Measurements from ENCODE around the gene ARL8A. TPM values are rescaled to one million over a fixed set of nuclear protein-coding genes. Genes with fewer than 3 reads are reported as not detected.

Gene ARL8A
- polyA plus RNA-seq, 1 donor (not counting 4 experiments of a cell fraction or from before 2014, with no cell fraction given), result 58.6 TPM

DNA sequence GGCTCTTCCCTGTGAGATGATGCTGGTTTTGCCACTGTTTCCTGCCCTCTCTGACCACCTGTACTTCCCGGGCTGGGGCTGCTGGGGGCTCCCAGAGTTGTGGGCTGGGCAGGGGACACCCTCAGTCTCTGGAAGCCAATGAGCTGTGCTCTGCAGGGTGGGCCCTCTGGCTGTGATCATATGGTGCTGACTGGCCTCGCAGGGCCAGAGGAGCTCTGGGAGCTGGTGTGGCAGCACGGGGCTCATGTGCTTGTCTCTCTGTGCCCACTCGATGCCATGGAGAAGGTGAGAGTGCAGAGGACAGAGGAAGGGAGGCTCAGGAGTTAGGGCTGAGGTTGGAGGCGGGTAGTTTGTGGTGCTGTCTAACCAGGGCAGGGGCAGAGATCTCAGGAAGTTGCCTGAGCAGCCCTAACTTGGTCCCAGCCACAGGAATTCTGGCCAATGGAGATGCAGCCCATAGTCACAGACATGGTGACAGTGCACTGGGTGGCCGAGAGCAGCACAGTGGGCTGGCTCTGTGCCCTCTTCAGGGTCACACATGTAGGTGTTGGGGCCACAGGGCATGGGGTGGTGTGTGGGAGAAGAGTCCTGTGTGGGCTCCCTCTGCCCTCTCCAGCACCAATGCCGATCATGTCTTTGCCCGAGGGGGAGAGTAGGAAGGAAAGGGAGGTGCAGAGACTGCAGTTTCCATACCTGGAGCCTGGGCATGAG, 43.3 kb upstream of the ARL8A start:
- H3K4me3 ChIP-seq (ENCODE audit: control insufficient read depth in 2 of 3, extremely low read depth in 1 of 3, insufficient read depth in 2 of 3, low read depth in 1 of 3, low read length in 3 of 3), result no peak overlapping the region
- dilution Hi-C loops (cut with MboI; ENCODE audit: extremely low pct_ligation_motif_present, low sequenced_read_pairs), result no loop called here
- FAIRE-seq, result no peak
- no peaks in the 10 kb centered on the region for H3K79me2 ChIP-seq (ENCODE audit: control insufficient read depth, insufficient read depth, low read length)
- H4K20me1 ChIP-seq (ENCODE audit: control insufficient read depth, extremely low read depth, insufficient read depth, low read length), result peaks cover under 1% of the 10 kb centered on the region
- H3K27ac ChIP-seq (ENCODE audit: control insufficient read depth, insufficient read depth, low read length), result no peak overlapping the region
- TF ChIP-seq EZH2 (IDR thresholded peaks at IDR 0.05; ENCODE audit: low read length), result no peak
- TF ChIP-seq, protein P1, sequence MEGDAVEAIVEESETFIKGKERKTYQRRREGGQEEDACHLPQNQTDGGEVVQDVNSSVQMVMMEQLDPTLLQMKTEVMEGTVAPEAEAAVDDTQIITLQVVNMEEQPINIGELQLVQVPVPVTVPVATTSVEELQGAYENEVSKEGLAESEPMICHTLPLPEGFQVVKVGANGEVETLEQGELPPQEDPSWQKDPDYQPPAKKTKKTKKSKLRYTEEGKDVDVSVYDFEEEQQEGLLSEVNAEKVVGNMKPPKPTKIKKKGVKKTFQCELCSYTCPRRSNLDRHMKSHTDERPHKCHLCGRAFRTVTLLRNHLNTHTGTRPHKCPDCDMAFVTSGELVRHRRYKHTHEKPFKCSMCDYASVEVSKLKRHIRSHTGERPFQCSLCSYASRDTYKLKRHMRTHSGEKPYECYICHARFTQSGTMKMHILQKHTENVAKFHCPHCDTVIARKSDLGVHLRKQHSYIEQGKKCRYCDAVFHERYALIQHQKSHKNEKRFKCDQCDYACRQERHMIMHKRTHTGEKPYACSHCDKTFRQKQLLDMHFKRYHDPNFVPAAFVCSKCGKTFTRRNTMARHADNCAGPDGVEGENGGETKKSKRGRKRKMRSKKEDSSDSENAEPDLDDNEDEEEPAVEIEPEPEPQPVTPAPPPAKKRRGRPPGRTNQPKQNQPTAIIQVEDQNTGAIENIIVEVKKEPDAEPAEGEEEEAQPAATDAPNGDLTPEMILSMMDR (optimal IDR thresholded peaks at IDR 0.05 in 1 of 3, IDR thresholded peaks at IDR 0.05 in 1 of 3, conservative IDR thresholded peaks at IDR 0.05 in 1 of 3; ENCODE audit: extremely low read depth in 1 of 3, insufficient read depth in 2 of 3, low read length in 3 of 3), result no peak
- no peaks in the 10 kb centered on the region for H3K9me3 ChIP-seq (ENCODE audit: control insufficient read depth, low read depth, low read length)
- peaks cover 29% of the 10 kb centered on the region for H3K27me3 ChIP-seq (ENCODE audit: control insufficient read depth, extremely low read depth, insufficient read depth, low read length)
- no peak overlapping the region for H3K4me2 ChIP-seq (ENCODE audit: control insufficient read depth, extremely low read depth, insufficient read depth, low read depth, low read length)
- H3K4me1 ChIP-seq (ENCODE audit: control insufficient read depth, extremely low read depth, insufficient read depth, low read length), result no peaks in the 10 kb centered on the region
- no peak overlapping the region for H3K9ac ChIP-seq (ENCODE audit: control insufficient read depth, extremely low read depth, insufficient read depth, low read length)
- H3K36me3 ChIP-seq (ENCODE audit: control insufficient read depth in 2 of 2, extremely low read depth in 1 of 2, insufficient read depth in 2 of 2, low read length in 2 of 2), result no peaks in the 10 kb centered on the region
- H2AFZ ChIP-seq (ENCODE audit: control insufficient read depth, low read length), result no peak overlapping the region
- no peaks in the 10 kb centered on the region for H3K9me1 ChIP-seq (ENCODE audit: control insufficient read depth, extremely low read depth, insufficient read depth, low read length)
- no peak for DNase-seq (ENCODE audit: low read depth, low spot score)

DNA sequence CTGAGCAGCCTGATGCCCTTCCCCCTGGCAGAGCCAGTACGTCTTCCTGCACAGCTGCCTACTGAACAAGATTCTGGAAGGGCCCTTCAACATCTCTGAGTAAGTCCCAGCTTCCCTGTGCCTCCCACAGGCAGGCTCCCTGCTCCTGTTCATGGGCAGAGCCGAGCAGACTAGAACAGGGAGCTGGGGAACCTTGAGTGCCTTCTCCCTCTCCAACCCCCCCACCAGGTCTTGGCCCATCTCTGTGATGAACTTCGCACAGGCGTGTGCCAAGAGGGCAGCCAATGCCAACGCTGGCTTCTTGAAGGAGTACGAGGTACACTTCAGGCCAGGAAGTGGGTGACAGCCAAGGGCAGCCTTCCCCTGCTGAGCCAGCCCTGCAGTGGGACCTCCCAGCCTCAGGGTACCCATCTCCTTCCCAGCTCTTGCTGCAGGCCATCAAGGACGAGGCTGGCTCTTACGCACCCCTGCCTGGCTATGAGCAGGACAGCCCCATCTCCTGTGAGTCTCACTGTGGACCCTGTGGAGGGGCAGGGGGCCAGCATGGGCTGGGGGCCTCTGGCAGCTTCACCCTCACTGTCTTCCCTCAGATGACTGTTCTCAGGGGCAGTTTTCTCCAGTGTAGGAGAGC, 42.6 kb upstream of the ARL8A start:
- no peak overlapping the region for H3K9ac ChIP-seq (ENCODE audit: control insufficient read depth, extremely low read depth, insufficient read depth, low read length)
- no peaks in the 10 kb centered on the region for H3K9me3 ChIP-seq (ENCODE audit: control insufficient read depth, low read depth, low read length)
- no peak overlapping the region for H2AFZ ChIP-seq (ENCODE audit: control insufficient read depth, low read length)
- no peaks in the 10 kb centered on the region for H3K36me3 ChIP-seq (ENCODE audit: control insufficient read depth in 2 of 2, extremely low read depth in 1 of 2, insufficient read depth in 2 of 2, low read length in 2 of 2)
- H3K27me3 ChIP-seq (ENCODE audit: control insufficient read depth, extremely low read depth, insufficient read depth, low read length), result peaks cover 29% of the 10 kb centered on the region
- no peak overlapping the region for H3K4me2 ChIP-seq (ENCODE audit: control insufficient read depth, extremely low read depth, insufficient read depth, low read depth, low read length)
- H3K4me3 ChIP-seq (ENCODE audit: control insufficient read depth in 2 of 3, extremely low read depth in 1 of 3, insufficient read depth in 2 of 3, low read depth in 1 of 3, low read length in 3 of 3), result no peak overlapping the region
- dilution Hi-C loops (cut with MboI; ENCODE audit: extremely low pct_ligation_motif_present, low sequenced_read_pairs), result no loop called here
- DNase-seq (ENCODE audit: low read depth, low spot score) (no peak), FAIRE-seq (no peak)
- H3K79me2 ChIP-seq (ENCODE audit: control insufficient read depth, insufficient read depth, low read length), result no peaks in the 10 kb centered on the region
- no peaks in the 10 kb centered on the region for H3K4me1 ChIP-seq (ENCODE audit: control insufficient read depth, extremely low read depth, insufficient read depth, low read length)
- no peak overlapping the region for H3K27ac ChIP-seq (ENCODE audit: control insufficient read depth, insufficient read depth, low read length)
- TF ChIP-seq EZH2 (IDR thresholded peaks at IDR 0.05; ENCODE audit: low read length), result no peak
- TF ChIP-seq, protein P1 (optimal IDR thresholded peaks at IDR 0.05 in 1 of 3, IDR thresholded peaks at IDR 0.05 in 1 of 3, conservative IDR thresholded peaks at IDR 0.05 in 1 of 3; ENCODE audit: extremely low read depth in 1 of 3, insufficient read depth in 2 of 3, low read length in 3 of 3), result no peak
- H3K9me1 ChIP-seq (ENCODE audit: control insufficient read depth, extremely low read depth, insufficient read depth, low read length), result no peaks in the 10 kb centered on the region
- no peaks in the 10 kb centered on the region for H4K20me1 ChIP-seq (ENCODE audit: control insufficient read depth, extremely low read depth, insufficient read depth, low read length)
